Femur (tissue), 1 donor: Measurements from ENCODE around the gene TBC1D22A.

ENCODE experiments used
- DNase-seq: peaks from one replicate; pipeline ENCODE4 v3.0.0-alpha.2; 2017

Gene TBC1D22A

DNA sequence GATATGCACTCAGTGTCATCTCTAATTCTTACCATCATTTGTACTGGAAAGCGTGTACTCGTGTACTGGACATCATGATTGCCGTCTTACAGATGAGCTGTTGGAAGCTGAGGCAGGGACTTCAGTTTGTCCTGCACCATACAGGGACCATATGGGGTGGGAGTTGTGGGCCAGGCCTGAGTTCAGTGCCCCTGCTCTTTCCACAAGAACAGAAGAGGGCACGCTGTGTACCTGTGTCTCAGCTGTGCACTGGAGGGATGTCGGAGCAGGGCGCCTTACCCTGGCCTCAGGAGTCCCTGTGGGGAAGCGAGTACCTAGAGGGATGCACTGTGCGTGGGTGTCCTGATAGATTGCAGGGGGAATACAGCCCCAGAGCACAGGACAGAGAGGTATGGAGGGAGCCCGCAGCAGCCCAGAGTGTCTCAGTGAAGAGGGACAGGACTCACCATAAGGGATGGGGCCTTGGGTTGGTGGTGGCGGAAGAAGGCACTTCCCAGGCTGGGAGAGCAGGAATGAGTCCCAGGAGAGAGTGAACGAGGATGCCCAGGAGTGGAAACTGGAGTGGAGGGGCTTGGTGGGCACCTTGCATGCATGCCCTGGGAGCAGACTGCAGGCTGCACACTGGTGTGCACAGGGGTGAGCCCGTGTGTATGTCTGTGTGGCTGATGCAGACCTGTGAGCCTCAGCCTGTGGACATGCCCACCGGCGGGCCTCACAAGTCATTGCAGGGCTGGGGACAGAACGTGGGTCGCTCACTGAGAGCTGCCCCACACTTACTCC, 329.7 kb downstream of the TBC1D22A start:
- no peak for DNase-seq

DNA sequence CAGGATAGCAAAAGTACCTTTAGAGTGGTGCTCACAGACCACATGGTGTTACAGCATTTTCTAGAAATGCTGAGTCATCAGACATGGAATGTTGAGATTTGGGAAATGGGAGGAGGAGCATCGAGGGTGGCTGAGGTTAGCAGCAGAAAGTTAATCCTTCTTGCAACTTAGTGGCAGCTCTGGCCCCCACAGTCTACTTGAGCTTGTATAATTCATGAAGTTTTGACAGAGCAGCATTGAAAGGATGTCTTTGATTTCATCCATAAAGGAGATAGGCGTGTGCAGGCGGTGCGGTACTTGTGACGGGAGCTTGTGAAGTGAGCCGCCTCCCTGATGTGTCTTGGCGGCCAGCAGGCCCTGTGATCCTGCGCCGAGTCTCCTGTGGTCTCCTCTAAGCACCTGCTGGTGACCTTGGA, 330.5 kb downstream of the TBC1D22A start:
- no peak for DNase-seq

DNA sequence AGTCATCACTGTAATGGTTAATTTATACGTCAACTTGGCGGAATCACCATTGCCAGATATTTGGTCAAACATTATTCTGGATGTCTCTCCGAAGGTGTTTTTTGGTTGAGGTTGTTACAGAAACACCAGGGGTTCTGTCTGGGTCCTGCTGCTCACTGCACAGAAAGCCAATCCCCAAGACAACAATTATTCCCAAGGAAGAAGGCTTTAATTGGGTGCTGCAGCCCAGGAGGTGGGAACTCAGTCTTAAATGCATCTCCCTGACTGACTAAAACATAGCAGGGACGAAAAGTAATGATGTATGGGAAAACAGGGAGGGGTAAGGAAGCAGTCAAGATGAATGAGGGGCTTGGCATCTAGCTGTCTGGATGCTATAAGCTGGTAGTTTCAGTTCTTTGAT, 331.3 kb downstream of the TBC1D22A start:
- DNase-seq, result no peak

DNA sequence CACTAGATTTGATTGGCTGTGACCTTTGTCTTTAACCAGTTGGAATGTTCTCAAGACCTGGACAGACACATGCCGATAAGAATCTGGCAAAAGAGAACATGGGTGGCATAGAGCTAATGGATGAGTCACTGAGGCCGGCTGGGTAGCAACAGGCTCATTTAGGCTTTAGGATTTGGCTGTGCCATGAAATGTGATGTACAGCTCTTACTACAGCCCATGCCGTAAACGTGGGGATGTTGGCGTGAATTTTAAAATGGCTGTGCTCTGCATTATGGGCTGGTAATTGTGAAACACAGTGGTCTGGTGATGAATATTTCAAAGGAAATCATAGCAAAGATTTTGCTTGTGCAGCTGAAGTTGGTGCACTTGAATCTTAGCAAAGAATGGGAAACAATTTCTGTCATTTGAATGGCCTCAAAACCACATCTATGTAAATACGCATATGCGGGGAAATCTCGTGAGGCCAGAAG, 332.4 kb downstream of the TBC1D22A start:
- DNase-seq, result no peak

DNA sequence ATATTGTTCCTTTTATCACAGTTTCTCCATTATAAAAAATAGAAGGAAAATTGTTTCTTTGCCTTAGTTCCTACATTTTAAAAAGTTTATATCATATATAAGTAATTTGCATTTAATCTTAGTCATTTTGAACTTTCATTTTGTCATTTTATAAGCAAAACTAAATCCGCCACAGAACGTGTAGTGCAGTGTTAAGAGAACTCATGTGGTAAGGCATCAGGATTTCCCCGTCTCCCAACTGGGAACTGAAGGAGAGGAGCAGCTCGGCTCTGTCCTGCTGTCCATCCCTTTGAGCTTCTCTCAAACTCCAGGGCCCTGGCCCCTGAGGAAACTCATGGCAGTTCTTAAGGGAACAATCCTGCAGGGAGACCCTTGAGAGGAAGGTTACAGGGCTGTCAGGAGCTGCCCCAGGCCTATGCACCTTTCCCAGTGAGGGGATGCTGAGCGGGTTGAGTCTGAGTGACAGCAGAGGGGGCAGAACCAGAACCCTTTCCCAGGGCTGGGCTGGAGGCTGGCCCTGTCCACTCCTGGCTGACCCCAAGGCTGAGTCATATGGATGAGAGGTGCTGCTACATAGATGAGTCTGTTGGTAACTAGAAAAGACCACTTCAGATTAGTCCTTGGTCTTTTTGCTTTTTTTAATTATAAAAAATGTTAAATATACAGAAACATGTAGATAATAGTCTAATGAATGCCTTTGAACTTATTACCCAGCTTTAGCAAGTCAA, 333.1 kb downstream of the TBC1D22A start:
- no peak for DNase-seq

DNA sequence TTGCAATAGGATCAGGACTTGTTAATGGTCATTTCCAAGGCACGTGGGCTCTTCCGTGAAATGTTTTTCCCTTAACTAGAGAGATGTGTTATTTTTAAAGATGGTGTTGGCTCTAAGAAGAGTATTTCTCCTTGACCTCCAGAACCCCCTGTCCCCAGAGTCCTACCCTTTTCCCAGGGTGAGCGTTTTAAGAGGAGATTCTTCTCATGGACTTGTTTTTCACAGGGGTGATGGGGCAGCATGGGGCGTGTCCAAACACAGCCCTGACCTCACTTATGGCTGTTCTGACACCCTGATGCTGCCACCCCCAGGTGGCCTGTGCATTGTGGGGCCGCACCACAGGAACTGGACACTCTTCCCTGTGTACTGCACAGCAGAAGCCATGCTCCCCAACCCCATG, 335.7 kb downstream of the TBC1D22A start:
- no peak for DNase-seq

DNA sequence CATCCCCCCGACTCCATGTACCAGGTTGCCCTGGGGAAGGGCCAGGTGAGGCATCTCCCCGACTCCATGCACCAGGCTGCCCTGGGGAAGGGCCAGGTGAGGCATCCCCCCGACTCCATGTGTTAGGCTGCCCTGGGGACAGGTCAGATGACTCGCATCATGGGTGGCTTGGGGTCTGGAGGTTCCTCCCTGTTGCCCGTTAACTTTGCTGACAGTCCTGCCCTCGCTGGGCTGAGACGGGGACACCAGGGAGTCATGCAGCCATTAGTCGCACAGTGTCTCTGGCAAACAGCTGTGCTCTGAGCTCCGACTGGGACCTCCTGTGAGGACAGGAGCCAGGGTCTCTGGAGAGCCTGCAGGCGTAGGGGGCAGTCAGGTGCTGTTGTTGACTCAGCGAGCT, 336.1 kb downstream of the TBC1D22A start:
- DNase-seq, result no peak

DNA sequence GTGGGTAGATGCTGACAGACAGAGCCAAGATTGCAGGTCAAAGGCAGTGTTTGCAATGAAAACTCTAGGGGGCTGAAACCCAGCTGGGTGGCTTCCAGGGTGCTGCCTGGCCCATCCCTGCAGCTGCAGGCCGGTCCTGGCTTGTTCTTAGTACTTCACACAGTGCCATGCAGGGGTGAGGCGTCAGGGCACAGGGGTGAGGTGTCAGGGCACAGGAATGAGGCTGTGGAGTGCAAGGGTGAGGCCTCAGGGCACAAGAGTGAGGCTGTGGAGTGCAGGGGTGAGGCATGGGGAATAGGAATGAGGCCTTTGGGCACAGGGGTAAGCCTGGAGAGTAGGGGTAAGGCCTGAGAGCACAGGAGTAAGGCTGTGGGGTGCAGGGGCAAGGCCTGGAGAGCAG, 337.6 kb downstream of the TBC1D22A start:
- no peak for DNase-seq

DNA sequence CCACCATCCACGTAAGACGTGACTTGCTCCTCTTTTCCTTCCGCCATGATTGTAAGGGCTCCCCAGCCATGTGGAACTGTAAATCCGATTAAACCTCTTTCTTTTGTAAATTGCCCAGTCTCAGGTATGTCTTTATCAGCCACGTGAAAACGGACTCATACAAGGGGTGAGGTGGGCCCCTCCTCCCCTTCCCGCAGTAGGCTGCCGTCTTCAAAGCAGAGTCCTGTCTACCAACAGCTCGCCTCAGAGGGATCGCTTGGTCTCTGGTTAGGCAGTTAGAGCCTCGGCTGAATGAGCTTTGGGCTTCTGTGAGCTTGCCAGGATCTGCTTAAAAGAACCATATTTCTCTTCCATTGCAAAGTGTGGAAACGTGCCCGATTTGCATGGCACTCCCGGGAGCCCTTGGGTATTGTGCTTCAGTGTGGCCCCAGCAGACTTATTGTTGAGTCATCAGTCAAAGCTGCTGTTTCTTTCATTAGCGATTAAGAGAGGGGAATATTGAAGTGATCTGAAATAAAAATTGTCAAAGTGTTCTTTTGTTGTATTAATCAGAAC, 338.3 kb downstream of the TBC1D22A start:
- DNase-seq, result no peak

DNA sequence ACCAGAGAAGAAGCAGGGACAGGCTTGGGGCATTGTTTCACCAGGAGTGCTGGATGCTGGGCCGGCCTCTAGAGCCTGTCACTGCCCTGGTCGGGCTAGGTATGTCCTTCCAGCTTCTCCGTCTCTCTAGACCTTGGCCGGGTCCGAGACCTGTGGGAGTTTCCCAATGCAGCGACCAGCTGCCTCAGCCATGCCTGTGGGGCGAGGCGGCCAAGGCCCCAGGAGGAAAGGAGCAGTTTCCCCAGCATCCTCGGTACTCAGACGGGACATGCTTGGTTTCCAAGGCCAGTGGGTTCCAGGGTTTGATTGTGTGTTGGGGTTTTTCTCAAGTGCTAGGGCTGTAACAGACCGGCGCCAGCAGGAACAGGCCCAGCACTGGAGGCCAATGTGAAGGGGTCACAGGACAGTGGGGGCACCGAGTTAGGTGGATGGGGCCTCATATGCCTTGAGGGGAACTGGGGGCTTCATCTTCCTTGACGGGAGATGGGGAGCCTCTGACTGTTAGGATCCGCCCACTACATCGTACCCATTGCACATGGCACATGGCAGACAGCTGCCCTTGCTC, 339.0 kb downstream of the TBC1D22A start:
- DNase-seq, result no peak

DNA sequence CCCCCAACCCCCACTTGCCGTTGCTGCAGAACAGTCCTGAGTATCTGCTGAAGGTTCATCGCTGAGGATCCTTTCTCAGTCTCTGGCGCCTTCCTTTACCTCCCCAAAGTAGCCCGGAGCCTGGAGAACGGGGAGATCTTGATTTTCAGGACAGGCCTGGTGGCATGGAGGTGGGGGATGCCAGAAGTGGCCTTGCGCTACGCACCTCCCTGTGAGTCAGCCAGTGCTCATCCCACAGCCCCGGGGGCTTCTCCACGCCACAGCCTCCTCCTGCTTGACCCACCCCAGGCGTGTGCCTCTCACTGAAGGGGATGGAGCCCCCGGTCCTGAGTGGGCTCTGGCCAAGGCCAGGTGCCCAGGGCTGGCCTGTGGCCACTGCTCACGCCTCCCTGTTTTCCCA, 339.6 kb downstream of the TBC1D22A start:
- DNase-seq, result no peak

DNA sequence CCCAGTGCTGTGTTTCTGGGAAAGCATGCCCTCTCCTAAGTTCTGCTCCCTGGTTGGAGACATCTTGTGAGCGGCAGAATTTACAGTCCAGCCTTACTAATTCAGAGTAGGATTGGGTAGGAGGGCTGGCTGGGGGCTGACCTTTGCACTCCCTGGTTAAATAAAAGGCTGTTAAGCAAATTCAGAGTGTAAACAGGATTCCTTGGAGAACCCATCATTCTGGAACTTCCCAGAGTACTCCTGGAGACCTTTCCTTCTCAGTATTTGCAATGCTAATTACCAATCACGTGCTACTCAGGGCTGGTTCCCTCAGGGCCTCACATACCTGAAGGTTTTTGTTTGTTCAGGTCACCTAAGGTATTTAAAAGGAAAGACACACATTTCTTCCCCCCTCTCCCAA, 340.2 kb downstream of the TBC1D22A start:
- no peak for DNase-seq

DNA sequence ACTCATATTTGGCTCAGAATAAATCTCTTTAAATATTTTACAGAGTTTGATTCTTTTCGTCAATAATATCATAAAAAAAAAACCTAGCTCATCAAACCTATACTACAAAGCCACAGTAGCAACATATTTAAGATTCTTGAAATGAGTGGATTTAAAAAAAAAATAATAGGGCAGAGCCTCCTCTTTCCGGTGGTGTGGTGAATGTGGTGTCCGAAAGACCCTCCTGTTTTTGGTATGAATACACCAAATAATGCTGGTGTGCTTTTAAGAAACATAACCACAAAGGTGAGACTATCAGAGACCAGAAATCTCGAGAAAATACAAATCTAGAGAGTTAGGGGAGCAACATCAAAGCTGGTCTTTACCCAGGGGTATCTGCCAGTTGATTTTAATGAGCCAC, 342.6 kb downstream of the TBC1D22A start:
- no peak for DNase-seq

DNA sequence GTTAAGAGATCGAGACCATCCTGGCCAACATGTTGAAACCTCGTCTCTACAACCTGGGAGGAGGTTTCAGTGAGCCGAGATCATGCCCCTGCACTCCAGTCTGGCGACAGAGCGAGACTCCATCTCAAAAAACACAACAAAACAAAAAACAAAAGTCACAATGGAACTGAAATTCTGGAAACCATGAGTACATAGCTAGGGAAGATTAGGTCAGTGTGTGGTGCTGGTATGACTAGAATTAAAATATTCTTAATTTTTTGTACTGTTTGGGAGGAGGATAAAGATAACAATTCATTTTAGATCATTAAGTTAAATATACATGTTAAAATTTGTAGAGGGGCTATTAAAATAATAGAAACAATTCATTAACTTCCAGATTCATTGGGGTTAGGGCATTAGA, 344.4 kb downstream of the TBC1D22A start:
- DNase-seq, result no peak

DNA sequence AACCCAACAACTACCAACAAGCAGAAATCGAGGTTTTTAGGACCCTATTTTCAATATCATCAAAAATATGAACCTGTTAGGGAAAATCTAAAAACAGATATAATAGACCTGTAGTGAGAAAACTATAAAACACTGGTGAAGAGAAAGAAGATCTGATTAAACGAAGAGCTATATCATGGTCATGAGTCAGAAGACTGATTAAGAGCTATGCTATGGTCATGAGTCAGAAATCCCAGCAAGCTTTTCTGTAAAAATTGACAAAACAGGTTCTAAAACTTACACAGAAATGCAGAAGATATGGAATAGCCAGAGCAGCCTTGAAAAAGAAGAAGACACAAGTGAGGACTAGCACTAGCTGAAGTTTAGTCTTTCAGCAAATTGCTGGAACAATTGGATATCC, 345.0 kb downstream of the TBC1D22A start:
- no peak for DNase-seq

DNA sequence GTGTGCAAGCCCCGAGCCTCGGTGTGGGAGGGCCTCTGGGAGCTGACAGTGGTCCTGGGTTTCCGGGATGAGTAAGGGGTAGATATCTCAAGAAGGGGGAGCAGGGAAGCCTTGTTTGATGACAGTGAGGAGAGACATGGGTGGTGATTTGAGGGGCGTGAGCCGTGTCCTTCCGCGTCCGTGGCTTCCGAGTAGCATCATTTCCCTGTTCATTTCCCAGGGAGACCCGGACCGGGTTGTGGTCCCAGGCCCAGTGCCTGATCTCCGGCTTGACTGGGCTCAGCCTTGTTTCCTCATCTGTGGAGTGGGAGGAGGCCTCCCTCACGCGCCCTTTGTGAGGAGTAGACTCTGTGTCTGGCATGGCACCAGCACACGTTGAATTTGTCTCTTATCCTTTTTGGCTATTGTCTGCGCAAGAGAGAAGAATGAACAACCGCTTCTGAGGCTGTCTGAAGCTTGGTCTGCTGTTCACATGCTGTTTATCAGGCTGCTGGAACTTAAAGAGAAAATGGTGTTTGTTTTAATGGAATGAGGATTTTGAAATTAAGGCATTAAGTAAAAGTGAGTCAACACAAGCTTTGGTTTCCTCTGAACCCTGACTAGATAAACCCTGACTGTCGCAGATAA, 348.5 kb downstream of the TBC1D22A start:
- DNase-seq, result no peak

DNA sequence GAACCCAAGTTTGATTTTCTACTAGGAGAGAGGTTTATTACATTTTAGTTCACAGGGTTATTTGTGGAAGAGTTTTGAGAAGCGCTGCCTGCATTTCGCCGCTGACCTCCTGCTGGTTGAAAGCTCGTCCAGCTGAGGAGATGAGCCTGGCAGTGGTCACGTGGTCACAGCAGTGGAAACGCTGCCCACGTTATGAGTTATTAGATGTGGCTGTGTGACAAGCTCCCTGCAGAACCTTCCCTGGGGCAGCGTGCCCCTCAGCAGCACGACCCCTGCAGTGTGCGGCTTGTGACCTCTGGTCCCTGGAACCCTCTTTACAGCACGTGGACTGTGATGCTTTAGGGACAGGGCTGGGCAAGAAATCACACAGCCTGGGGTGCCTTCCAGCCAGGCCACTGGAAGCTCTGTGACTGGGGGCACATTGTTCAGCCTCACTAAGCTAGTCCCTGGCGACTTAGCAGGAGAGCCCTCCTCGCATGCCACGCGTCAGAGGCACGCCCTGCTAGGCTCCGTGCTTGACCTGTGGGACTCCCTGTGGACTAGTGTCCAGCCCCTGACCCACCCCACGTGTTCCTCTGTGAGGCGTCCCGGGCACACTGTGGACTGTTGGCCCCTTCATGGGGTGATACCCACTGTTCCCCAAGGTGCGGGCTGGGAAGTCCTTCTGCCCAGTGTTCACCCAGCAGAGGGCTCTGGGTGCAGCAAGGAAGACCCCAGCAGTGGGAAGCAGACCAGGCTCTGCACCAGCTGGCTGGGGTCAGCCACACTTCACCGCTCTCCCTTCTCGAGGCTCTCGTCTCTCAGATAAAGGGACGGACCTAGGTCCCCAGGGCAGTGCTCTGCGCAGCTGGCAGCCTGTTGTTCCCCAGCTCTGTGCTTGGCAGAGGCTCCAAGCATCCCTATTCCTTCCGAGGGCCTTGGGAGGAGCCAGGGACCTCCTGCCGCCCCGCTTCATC, 349.5 kb downstream of the TBC1D22A start:
- no peak for DNase-seq

DNA sequence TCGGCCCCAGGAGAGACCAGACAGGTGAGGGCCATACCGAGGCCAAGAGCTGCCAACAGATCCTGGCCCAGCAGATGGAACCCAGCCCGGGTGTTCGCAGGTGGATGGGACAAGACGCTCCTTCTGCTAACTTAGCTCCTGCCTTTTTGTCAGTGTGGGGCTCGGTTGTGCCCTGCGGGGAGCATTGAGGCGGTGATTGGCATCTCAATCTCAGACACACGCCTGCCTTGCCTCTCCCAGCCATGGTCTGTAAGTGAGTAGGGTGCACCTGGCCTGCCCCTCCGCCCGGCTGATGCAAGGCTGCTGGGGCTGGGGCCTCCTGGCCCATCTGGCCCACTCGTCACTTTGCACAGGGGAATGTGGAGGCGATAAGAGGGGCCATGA, 350.1 kb downstream of the TBC1D22A start:
- no peak for DNase-seq

DNA sequence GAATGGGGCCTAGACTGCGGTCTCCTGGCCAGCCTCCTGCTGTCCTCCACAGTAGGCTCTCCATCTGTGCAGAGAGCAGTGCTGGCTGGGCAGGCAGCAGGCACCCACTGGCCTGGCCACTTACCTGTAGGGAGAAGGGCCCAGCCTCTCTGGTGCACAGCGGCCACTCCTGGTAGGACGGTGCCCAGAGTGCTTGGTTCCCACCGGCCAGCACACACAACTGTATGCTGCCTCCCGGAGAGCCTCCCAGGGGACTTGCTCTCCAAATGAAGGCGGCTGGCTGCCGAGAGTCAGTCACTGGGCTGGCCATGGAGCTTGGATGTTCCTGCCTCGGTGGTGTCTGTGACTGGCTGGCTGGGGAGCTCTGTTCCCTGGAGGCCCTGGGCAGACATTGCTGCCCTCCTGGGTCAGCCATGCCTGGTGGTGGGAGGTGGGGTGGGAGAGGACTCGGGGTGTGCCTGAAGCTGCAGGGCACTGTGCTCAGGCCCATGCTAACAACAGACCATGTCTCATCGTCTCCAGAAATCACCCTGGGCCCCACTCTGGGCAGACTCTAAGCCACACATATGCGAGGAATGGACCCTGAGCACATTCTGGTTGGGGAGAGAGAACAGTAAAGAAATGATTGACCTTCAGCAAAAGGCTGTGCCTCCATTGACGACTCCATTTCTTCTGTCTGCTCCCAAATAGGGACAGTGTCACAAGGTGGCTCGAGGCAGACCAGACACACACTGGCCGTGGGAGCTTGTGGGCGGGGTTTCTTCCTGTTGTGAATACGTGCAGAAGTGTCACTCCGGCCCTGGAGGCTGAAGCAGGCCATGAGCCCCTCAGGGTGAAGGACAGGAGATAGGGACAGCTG, 350.8 kb downstream of the TBC1D22A start:
- no peak for DNase-seq

DNA sequence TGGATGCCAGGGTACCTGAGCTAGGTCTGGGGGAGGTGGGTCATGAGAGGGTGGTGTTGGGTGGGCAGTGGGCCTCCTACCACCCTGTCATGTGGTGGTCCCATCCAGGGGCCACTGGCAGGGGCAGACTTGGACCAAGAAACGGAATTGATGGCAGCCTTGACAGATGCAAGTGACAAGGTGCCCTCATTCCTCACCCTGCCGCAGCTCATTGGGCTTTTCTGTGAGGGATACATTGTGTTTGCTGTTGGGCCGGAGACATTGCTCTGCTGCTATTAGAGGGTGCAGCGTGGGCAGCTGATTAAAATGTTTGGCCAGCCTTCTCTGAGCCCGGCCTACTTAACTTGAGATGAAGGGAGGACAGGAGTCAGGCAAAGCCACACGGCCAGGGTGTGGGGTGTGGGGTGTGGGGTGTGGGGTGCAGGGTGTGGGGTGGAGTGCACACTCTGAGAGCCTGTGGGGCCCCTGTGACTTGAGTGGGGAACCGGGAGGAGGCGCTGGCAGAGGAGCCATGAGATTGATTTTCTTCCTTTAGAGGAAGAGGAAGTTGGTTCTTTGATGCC, 351.5 kb downstream of the TBC1D22A start:
- DNase-seq, result no peak
